HG02938 (cell line): ENCODE measurements around the gene LHPP.

ENCODE experiments used
- ATAC-seq: cut with Tn5 transposase; IDR thresholded peaks from one replicate; pipeline ENCODE4 v1.9.1; 2021; ENCODE audit warnings: mild to moderate bottlenecking, moderate library complexity; ENCODE audit not compliant: unreplicated experiment

LHPP gene

DNA sequence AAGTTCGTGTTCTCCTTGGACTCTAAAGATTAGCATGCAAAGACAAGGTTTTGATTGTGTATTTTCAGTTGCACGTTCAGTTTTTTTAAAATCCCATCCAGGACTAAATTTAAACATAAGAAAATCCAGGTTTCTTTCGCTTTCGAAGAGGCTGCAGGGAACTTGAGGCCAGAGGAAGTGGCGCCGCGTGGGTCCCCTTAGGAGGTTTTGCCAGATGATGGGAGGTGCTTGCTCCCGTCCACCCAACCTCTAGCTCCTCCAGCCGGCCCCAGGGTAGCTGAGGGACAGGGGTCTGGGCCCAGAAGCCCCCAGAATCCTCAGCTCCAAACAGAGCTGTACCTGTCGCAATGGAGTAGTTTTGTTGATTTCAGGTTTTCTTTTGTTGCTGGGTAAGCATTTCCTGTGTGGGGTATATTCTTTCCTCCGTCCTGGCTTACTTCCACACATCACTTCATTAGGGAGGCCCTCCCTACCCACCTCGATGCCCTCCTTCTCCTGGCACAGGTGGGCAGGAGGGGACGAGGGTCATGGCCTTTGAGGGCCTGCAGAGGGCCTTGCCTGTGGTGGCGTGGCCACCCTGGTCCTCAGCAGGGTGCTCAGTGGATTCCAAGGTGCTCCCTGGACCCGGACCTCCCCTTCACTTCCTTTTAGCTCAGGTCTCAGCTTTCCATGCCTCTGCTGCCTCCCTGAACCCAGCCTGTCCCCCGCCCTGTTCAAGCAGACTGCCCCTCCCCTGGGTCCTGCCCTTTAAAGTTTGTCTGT is 32.6 kb downstream of the LHPP start:
- ATAC-seq = no peak

GRCh38 chr10:124495162-124495561 is 33.5 kb downstream of the LHPP start:
- no peak for ATAC-seq

DNA sequence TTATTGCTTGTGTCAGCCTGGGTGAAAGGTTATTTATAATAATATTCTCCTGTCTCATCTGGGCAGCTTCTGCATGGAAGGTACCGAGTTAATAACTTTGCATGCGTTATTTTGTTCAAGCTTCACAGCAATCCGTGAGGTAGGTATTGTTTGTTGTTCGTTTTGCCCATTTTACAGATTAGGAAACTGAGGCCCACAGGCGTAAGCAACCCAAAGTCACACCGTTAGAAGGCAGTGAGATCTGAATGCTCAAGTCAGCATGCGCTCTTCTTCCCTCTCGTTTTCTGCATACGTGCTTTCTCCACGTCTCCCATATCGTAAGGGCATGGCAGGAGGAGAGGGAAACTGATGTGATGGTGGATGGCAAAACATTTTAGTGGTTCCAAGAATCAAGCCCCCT is 34.1 kb downstream of the LHPP start:
- ATAC-seq = no peak

GRCh38 chr10:124496150-124496549 is 34.5 kb downstream of the LHPP start:
- no peak for ATAC-seq

DNA sequence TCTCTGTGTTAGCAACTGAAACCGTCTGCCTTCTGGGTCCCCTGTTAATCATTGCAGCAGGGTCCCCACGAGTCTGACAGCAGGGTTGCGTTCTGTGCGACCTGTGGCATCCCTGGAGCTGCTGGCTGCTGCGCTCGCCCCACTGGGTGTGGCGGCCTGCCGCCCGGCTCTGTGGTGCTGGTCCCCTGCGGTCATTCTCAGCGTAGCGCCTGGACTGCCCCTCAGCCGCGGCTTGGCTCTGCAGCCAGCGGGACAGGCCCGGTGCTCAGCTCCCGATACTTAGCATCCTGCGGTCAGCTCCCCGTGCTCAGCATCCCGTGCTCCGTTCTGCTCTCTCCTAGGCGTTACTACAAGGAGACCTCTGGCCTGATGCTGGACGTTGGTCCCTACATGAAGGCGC is 35.0 kb downstream of the LHPP start:
- no peak for ATAC-seq

GRCh38 chr10:124497196-124497881 is 35.7 kb downstream of the LHPP start:
- ATAC-seq = no peak

DNA sequence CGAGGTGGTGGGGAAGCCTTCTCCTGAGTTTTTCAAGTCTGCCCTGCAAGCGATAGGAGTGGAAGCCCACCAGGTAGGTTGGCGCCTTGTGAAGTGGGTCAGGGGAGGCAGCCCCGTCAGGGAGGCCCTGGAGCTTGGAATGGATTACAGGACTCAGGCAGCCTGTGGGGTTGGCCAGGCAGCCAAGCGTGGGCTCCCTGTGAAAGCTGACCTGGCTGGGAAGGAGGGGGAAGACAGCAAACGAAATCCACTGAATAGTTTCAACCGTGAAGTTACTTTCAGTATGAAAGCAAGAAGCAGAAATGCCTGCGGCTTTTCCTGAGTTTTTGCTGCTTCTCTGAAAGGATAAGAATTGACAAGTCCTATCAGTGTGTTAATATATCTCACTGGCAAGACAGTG is 36.4 kb downstream of the LHPP start:
- ATAC-seq = no peak

DNA sequence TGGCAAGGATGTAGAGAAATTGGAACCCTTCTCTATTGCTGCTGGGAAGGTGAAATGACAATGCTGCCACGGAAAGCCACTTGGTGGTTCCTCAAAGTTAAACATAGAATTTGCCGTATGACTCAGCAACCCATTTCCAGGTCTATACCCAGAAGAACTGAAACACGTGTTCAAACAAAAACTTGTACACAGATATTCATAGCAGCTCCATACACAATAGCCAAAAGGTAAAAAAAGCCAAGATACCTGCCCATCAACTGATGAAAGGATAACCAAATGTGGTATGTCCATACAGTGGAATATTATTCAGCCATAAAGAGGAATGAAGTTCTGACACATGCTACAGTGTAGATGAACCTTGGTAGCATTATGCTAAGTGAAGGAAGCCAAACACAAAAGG is 39.1 kb downstream of the LHPP start:
- no peak for ATAC-seq

DNA sequence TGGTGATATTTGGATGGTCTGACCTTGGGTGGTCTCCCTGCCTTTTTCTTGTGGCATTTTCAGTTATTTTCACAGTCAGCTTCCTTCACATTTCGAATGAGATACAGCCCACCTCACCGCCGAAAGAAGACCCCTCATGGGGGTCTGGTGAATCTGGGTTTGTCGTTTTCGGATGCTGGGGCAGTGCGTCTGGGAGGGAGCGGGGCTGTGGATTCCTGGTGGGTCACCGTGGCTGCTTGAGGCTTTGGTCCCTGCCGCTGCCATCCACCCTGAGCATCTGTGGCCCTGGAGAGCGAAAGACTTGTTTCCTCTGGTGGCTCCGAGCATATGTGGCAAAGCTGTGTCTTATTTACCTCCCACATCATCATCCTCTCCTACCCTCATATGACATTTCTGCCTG is 43.1 kb downstream of the LHPP start:
- ATAC-seq = no peak

DNA sequence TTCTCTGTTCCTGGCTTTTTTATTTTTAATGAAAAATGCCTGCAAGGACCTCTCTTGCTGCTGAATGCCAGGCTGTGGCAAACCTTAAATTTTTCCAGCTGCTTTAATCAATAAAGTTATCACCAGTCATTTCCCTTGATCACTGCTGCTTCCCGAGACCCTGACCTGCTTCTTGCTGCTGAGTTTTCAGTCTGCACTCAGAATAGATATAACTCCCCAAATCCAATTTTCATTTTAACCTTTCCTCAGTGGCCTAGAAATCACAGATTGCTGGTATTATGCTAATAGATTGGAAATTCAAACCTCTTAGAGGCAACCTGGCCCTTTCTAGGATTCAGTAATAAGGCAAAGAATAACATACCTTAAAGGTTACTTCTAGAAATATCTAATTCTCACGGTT is 43.7 kb downstream of the LHPP start:
- ATAC-seq = no peak

DNA sequence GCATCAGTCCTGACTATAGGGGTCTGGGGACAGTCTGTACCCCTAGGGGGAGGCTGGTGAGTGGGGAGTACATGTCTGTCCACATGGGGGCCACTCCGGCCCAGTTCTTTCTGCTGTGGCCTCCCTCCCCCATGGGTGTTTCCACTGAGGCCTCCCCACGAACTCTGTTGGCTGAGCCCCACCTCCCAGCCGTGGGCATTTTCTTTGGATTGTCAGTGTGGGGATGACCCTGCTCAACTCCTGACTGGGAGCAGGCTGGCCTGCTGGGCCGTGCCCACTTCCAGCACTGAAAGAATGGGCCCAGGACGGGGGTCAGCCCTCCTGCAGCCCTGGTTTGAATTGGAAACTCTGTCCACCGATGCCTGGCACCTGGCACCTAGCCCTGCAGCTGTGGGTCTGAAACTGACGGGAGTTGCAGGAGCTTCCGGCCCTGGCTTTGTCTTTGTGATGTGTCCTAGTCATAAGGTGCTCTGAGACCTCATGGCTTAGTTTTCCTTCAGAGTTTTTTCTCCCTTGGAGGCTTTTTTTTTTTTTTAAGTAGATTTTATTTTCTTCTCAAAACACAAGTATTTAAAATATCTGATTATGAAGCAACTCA is 46.5 kb downstream of the LHPP start:
- no peak for ATAC-seq

DNA sequence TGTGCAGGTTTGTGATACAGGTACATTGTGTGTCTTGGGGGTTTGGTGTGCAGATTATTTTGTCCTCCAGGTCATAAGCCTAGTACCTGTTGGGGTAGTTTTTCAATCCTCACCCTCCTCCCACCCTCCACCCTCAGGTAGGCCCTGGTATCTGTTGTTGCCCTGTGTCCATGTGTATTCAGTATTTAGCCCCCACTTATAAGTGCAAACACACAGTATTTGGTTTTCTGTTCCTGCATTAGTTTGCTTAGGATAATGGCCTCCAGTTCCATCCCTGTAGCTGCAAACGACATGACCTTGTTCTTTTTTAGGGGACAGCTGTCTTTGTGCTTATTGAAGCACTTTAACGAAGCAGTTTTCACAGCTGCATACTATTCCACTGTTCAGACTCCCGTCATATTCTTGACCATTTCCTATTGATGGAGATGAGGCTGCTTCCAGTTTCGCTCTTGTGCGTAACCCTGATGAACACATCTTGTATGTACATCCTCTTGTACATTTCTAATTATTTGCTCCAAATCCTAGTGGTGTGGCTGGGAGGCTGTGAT is 47.4 kb downstream of the LHPP start:
- ATAC-seq = no peak

DNA sequence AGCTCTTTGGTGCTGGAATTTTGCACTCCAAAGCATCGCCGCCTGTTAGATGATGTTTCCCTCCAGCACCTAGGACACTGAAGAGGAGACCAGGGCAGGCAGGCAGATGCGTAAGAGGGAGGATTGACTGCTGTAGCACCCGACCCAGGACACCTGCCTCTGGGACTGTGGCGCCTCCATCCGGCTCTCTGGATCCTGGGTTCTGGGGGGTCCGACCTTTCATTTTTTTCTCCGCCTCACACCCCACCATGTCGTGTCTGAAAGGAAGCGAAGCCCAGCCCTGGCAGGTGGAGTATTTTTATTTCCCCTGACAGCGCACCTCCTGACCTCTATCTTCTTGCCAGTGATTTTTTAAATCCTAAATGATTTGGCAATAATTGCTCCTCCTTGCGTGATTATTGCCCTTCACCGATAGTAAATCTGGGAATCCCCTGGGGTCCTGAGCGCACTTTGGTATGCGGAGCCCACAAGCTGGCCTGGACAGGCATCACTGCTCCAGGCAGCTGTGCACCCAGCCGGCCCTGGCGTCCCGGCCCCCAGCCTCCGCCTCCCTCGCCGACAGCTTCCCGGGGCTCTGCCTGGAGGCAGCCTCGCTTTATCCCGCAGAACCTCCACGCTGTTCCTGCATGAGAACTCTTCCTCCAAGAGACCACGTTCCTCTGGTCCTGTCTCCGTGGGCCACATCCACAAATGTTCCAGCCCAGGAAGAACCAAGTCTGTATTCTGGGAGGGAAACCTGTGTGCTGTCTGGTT is 48.4 kb downstream of the LHPP start:
- ATAC-seq = no peak

DNA sequence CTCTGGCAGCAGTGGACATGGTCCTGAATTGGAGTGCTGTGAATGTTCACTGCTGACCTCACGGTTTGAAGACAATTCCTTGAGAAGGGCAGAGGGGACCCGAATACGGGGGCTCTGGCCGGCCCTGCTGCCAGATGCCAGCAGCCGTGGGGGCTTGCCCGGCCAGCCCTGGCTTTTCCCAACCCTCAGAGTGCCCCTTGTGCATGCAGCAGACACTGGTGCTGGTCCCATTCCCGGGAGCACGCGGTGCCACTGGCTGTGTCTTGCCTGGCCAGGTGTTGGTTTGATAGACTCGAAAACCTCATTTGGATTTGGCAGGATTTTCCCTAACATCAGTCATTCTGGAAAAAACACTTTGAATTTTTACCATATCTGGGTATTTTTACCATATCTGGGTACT is 49.1 kb downstream of the LHPP start:
- ATAC-seq = no peak

DNA sequence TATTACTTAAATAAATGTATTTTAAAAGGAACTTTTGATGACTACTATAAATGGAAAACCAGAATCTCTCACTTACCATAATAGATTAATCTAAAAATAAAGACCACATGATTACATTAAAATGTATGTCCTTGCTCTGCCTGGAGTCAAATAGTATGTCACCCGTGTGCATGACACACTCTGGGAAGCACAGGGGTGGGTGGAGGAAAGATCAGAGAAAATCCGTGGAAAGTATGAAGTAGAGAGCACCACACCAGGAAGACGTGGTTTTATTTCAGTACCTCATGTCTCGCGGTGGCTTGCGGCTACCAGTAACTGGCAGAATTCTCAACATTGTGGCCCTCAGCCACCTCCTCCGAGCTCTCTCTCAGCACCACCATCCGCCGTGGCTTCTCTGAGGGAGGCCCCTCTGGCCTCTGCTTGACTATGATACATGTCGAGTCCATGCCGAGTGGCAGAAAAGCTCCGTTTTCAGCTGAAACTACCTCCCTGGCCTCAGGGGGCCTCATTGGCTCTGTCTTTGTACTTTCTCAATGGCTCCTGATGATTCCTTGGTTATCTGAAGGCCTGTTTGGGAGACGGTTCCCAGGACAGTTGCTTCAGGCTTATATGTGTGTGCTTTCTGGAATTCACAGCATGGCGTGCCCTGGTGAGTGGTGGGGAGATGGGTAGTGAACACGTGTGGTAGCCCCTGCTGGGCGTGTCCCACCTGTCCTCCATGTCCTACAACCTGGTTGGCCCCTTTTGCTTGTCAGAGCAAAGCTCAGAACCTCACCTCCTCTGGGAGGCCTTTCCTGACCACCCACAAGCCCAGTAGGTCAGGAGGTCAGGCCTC is 49.8 kb downstream of the LHPP start:
- no peak for ATAC-seq

DNA sequence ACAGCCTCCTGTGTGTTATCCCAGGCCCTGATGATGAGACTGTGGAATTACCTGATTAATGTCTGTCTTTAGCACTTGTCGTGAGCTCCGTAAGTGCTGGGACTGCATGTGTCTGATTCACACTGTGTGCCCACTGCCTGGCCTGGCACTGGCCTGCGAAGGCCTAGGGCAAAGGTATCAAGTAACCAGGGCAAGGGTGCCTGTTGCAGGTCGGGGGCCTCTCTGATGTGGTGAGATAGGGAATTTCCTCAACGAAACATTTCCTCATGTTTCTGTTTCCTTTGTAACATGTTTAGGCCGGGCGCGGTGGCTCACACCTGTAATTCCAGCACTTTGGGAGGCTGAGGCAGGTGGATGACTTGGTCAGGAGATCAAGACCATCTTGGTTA is 50.4 kb downstream of the LHPP start:
- no peak for ATAC-seq

- ATAC-seq = no peak
Observed at GRCh38 chr10:124512600-124512999, 51.0 kb downstream of the LHPP start.

- no peak for ATAC-seq
Observed at GRCh38 chr10:124515244-124515970, 53.8 kb downstream of the LHPP start.

- ATAC-seq = no peak
Observed at GRCh38 chr10:124516181-124516580, 54.6 kb downstream of the LHPP start.
